AG04449 (cell line): Measurements from ENCODE around the gene TUB.

ENCODE experiments used
- CTCF ChIA-PET: fragments of 350-600 bp; formaldehyde crosslinking; extraction: SDS; loops from one replicate; lab custom pipeline; 2021; ENCODE audit warnings: antibody characterized with exemption; lab: Yijun Ruan, JAX
- POLR2A ChIA-PET: fragments of 400-600, 350-600 bp; formaldehyde crosslinking; extraction: SDS; loops from one replicate; lab custom pipeline; 2020; ENCODE audit warnings: antibody characterized with exemption, inconsistent platforms; lab: Yijun Ruan, JAX
- DNase-seq: peaks from one replicate; pipeline ENCODE4 v3.0.0-alpha.2; 2010; ENCODE audit warnings: low read depth, low spot score
- H3K4me3 ChIP-seq: 2 replicates; pipeline ENCODE4 v1.5.1; 2011; ENCODE audit warnings: low read depth, mild to moderate bottlenecking, control low read depth, low read length
- CTCF ChIP-seq: IDR thresholded peaks from one replicate; pipeline ENCODE4 v1.5.1; 2011; ENCODE audit warnings: mild to moderate bottlenecking, moderate library complexity, low read length, control low read depth, inconsistent platforms; ENCODE audit not compliant: insufficient read depth; ENCODE audit errors: missing control alignments

Gene TUB

GRCh38 chr11:8100158-8100557 is 19.1 kb downstream of the TUB start:
- CTCF ChIA-PET: interaction anchor here (1.3 to 22.7 kb wide), 29 partner anchors 10 to 1001 kb away, joined by 3 to 1552 read pairs (median 12); partner anchors contain the start of genes EIF3F and TUB
- no peak overlapping the region for H3K4me3 ChIP-seq
- no peak for DNase-seq
- no peak for TF ChIP-seq CTCF
- POLR2A ChIA-PET: no interaction called here

- TF ChIP-seq CTCF: no peak
- ChIA-PET CTCF (interaction anchor here (1.4 to 22.7 kb wide), 18 partner anchors 10 to 409 kb away, joined by 3 to 1552 read pairs (median 20); partner anchors contain the start of gene TUB), POLR2A (no interaction called here)
- no peak overlapping the region for H3K4me3 ChIP-seq
- DNase-seq: no peak
Measured at GRCh38 chr11:8100605-8101004, 19.6 kb downstream of the TUB start.

- no peak for TF ChIP-seq CTCF
- no peak for DNase-seq
- no peak overlapping the region for H3K4me3 ChIP-seq
- ChIA-PET CTCF (interaction anchor here (16.1 to 22.7 kb wide), 4 partner anchors 16 to 96 kb away, joined by 242 to 1552 read pairs (median 570); partner anchors contain the start of gene TUB), POLR2A (no interaction called here)
Measured at GRCh38 chr11:8101421-8101820, 20.4 kb downstream of the TUB start.

- POLR2A ChIA-PET: no interaction called here
Measured at GRCh38 chr11:8102296-8102915, 21.4 kb downstream of the TUB start.

GRCh38 chr11:8102965-8103364 is 22.0 kb downstream of the TUB start:
- no peak for DNase-seq
- TF ChIP-seq CTCF: no peak
- POLR2A ChIA-PET: no interaction called here
- CTCF ChIA-PET: interaction anchor here (1.6 to 22.7 kb wide), 4 partner anchors 17 to 211 kb away, joined by 5 to 1552 read pairs (median 235); partner anchors contain the start of gene TUB
- H3K4me3 ChIP-seq: no peak overlapping the region

More at GRCh38 chr11:8102296-8102915, 21.4 kb downstream of the TUB start:
- H3K4me3 ChIP-seq: no peak overlapping the region
- no peak for TF ChIP-seq CTCF
- CTCF ChIA-PET: interaction anchor here (4.1 to 22.7 kb wide), 3 partner anchors 17 to 97 kb away, joined by 25 to 1552 read pairs (median 445); partner anchors contain the start of gene TUB
- DNase-seq: no peak

GRCh38 chr11:8103909-8104308 is 22.9 kb downstream of the TUB start:
- POLR2A ChIA-PET: no interaction called here
- CTCF ChIA-PET: interaction anchor here (1.1 to 22.7 kb wide), 5 partner anchors 18 to 212 kb away, joined by 4 to 1552 read pairs (median 25); partner anchors contain the start of gene TUB
- no peak for TF ChIP-seq CTCF
- DNase-seq: no peak
- no peak overlapping the region for H3K4me3 ChIP-seq
